HepG2 (cell line): ENCODE data around the gene RAD17. TPM values are rescaled to one million over a fixed set of nuclear protein-coding genes. Genes with fewer than 3 reads are reported as not detected.

ENCODE experiments used
- FIP1L1 ChIP-seq: fragments of 200-400 bp; formaldehyde crosslinking; IDR thresholded peaks from 2 replicates; pipeline ENCODE4 v1.6.1; 2018; ENCODE audit warnings: low read depth, mild to moderate bottlenecking, low read length, moderate library complexity, borderline replicate concordance; ENCODE audit not compliant: insufficient read depth
- HOXA9 ChIP-seq: sonication (generic); formaldehyde crosslinking; IDR thresholded peaks from 2 replicates; pipeline ENCODE4 v1.8.1; 2022; ENCODE audit warnings: missing genetic modification reagents, mild to moderate bottlenecking, moderate library complexity, borderline replicate concordance
- JUN ChIP-seq: sonication (generic); formaldehyde crosslinking; IDR thresholded peaks from 2 replicates; pipeline ENCODE4 v1.4.0; 2020; ENCODE audit warnings: mild to moderate bottlenecking, missing genetic modification reagents
- NONO ChIP-seq, 2 experiments: fragments of 450-650 bp in 1 of 2; sonication (generic) in 1 of 2; formaldehyde crosslinking in 1 of 2; IDR thresholded peaks in 1 of 2; conservative IDR thresholded peaks in 1 of 2; 2 replicates each; pipeline versions ENCODE4 v1.6.1 to v1.8.0; 2017 to 2022; ENCODE audit warnings: mild to moderate bottlenecking in 1 of 2, missing genetic modification reagents in 1 of 2, moderate library complexity in 1 of 2
- PATZ1 ChIP-seq: sonication (generic); formaldehyde crosslinking; IDR thresholded peaks from 2 replicates; pipeline ENCODE4 v1.4.0; 2020; ENCODE audit warnings: missing genetic modification reagents
- PITX1 ChIP-seq: sonication (generic); formaldehyde crosslinking; IDR thresholded peaks from 2 replicates; pipeline ENCODE4 v1.5.1; 2020; ENCODE audit warnings: mild to moderate bottlenecking, missing genetic modification reagents
- SIN3A ChIP-seq: IDR thresholded peaks from 2 replicates; pipeline ENCODE4 v1.6.1; 2011; ENCODE audit warnings: low read depth, mild to moderate bottlenecking, control low read depth, low read length, borderline replicate concordance
- SMAD9 ChIP-seq: sonication (generic); formaldehyde crosslinking; IDR thresholded peaks from 2 replicates; pipeline ENCODE4 v1.5.1; 2020; ENCODE audit warnings: mild to moderate bottlenecking, missing genetic modification reagents
- ZFP91 ChIP-seq: sonication (generic); formaldehyde crosslinking; IDR thresholded peaks from 2 replicates; pipeline ENCODE4 v1.9.0; 2022; ENCODE audit warnings: missing genetic modification reagents, mild to moderate bottlenecking, borderline replicate concordance
- ZNF44 ChIP-seq: sonication (generic); formaldehyde crosslinking; IDR thresholded peaks from 2 replicates; pipeline ENCODE4 v1.5.1; 2020; ENCODE audit warnings: mild to moderate bottlenecking, missing genetic modification reagents
- ZNF546 ChIP-seq: sonication (generic); formaldehyde crosslinking; conservative IDR thresholded peaks from 2 replicates; pipeline ENCODE4 v1.8.1; 2023; ENCODE audit warnings: mild to moderate bottlenecking, missing genetic modification reagents
- ZNF605 ChIP-seq: sonication (generic); formaldehyde crosslinking; IDR thresholded peaks from 2 replicates; pipeline ENCODE4 v1.8.0; 2022; ENCODE audit warnings: mild to moderate bottlenecking, missing genetic modification reagents
- ZNF781 ChIP-seq: sonication (generic); formaldehyde crosslinking; IDR thresholded peaks from 2 replicates; pipeline ENCODE4 v1.5.1; 2020; ENCODE audit warnings: borderline replicate concordance, mild to moderate bottlenecking, missing genetic modification reagents; ENCODE audit errors: not compliant biosample characterization
- ZSCAN22 ChIP-seq: sonication (generic); formaldehyde crosslinking; IDR thresholded peaks from 2 replicates; pipeline ENCODE4 v1.4.0; 2020; ENCODE audit warnings: mild to moderate bottlenecking, missing genetic modification reagents
- ZSCAN9 ChIP-seq: IDR thresholded peaks from 2 replicates; pipeline ENCODE4 v1.6.1; 2016; ENCODE audit warnings: borderline replicate concordance
- polyA plus RNA-seq, 8 experiments: library from polyadenylated mRNA; depleted of rRNA in 3 of 8; stranded (reverse) in 7 of 8; unstranded in 1 of 8; fragments of >200 nt; fragmentation: Illumina TruSeq in 4 of 8; extraction: Trizol in 4 of 8; gene quantifications; 2 replicates each; pipeline versions ENCODE4 v1.2.1 to v1.2.3, GENCODE V29; 2011 to 2016; ENCODE audit warnings: low read depth in 4 of 8, missing spikeins in 1 of 8, mixed read lengths in 1 of 8; ENCODE audit not compliant: insufficient read depth in 1 of 8
- total RNA-seq, 5 experiments: library from RNA; depleted of rRNA; stranded (reverse); fragments of >200 nt; fragmentation: Illumina TruSeq; extraction: Trizol; gene quantifications; 2 replicates each; pipeline ENCODE4 v1.2.3, GENCODE V29; 2016; ENCODE audit warnings: low read depth in 1 of 5
- TF ChIP-seq, protein P1 (sequence below): sonication (generic); formaldehyde crosslinking; IDR thresholded peaks from 2 replicates; pipeline ENCODE4 v1.5.0; 2020; ENCODE audit warnings: mild to moderate bottlenecking, missing genetic modification reagents
- TF ChIP-seq, protein P2 (sequence below): sonication (generic); formaldehyde crosslinking; IDR thresholded peaks from 2 replicates; pipeline ENCODE4 v1.4.0; 2020; ENCODE audit warnings: missing genetic modification reagents

The RAD17 gene
- total and polyA plus RNA-seq, 2 of the 13 experiments (the other 11 are each of a cell fraction or from before 2014, with no cell fraction given) = 24.0 to 25.9 TPM

DNA sequence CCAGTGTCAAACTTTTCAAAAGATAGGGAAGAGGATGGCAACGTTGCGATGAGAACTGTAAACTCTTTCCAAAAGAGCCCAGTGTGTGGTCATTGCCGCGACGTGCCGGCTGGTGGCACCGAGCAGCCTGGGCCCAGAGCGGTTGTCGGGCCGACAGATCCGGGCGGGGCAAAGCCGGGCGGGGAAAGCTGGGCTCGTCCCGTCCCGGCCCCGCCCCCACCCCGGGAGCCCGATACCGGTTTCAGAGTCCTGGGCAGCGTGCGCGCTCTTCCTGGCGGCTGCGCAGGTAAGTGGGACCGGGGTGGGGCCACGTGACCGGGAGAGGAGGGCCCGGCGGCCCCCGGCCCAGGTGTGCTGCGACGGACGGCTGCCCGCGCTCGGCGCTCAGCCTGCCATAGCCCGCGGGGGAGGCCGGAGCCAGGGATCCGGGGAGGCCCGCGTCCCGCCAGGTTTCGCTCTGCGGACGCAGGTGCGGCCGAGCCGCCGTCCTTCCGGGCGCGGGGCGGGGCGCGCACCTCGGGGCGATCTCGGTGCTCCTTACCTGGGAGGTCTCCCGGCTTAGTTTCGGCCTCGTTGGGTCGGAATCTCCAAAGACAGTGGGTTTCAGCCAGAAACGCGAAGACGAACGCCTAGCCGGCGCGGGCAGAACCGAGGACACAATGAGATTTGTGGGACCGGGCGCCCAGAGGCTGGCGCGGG is 45.4 kb downstream of the RAD17 start, which contains the start of gene MARVELD2 (continued):
- TF ChIP-seq, protein P1, sequence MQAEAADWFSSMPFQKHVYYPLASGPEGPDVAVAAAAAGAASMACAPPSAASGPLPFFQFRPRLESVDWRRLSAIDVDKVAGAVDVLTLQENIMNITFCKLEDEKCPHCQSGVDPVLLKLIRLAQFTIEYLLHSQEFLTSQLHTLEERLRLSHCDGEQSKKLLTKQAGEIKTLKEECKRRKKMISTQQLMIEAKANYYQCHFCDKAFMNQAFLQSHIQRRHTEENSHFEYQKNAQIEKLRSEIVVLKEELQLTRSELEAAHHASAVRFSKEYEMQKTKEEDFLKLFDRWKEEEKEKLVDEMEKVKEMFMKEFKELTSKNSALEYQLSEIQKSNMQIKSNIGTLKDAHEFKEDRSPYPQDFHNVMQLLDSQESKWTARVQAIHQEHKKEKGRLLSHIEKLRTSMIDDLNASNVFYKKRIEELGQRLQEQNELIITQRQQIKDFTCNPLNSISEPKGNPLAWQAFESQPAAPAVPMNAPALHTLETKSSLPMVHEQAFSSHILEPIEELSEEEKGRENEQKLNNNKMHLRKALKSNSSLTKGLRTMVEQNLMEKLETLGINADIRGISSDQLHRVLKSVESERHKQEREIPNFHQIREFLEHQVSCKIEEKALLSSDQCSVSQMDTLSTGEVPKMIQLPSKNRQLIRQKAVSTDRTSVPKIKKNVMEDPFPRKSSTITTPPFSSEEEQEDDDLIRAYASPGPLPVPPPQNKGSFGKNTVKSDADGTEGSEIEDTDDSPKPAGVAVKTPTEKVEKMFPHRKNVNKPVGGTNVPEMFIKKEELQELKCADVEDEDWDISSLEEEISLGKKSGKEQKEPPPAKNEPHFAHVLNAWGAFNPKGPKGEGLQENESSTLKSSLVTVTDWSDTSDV (CRISPR knock-in tag) = no peak
- TF ChIP-seq SIN3A (0 out of 2 replicates have a peak, but pooled peaks have one; percentile 60), HOXA9 (CRISPR knock-in tag) (peak; percentile 75), JUN (no peak), ZNF44 (CRISPR knock-in tag) (no peak), ZFP91 (CRISPR knock-in tag) (peak; percentile 74; the same call in 1 of the 2 replicates), ZNF546 (peak; percentile 74; the same call in 1 of the 2 replicates), ZNF605 (CRISPR knock-in tag) (0 out of 2 replicates have a peak, but pooled peaks have one; percentile 45), ZSCAN9 (0 out of 2 replicates have a peak, but pooled peaks have one; percentile 50), ZNF781 (CRISPR knock-in tag) (no peak), PITX1 (CRISPR knock-in tag) (no peak), SMAD9 (CRISPR knock-in tag) (no peak), PATZ1 (peak; percentile 81), ZSCAN22 (0 out of 2 replicates have a peak, but pooled peaks have one; percentile 44), NONO (IDR thresholded peaks at IDR 0.05) (no peak), NONO (CRISPR knock-in tag; conservative IDR thresholded peaks at IDR 0.05) (peak; percentile 96), FIP1L1 (no peak)
- TF ChIP-seq, protein P2, sequence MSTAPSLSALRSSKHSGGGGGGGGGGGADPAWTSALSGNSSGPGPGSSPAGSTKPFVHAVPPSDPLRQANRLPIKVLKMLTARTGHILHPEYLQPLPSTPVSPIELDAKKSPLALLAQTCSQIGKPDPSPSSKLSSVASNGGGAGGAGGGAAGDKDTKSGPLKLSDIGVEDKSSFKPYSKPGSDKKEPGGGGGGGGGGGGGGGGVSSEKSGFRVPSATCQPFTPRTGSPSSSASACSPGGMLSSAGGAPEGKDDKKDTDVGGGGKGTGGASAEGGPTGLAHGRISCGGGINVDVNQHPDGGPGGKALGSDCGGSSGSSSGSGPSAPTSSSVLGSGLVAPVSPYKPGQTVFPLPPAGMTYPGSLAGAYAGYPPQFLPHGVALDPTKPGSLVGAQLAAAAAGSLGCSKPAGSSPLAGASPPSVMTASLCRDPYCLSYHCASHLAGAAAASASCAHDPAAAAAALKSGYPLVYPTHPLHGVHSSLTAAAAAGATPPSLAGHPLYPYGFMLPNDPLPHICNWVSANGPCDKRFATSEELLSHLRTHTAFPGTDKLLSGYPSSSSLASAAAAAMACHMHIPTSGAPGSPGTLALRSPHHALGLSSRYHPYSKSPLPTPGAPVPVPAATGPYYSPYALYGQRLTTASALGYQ (CRISPR knock-in tag) = 0 out of 2 replicates have a peak, but pooled peaks have one; percentile 51
